Thymus (tissue), 11 donors: Measurements from ENCODE around the gene TCAP. TPM values are rescaled to one million over a fixed set of nuclear protein-coding genes. Genes with fewer than 3 reads are reported as not detected.

ENCODE experiments used
- DNase-seq, 9 donors: peaks; one replicate each; pipeline ENCODE4 v3.0.0-alpha.2; 2013; ENCODE audit warnings: low spot score in 9 of 9, low read depth in 6 of 9, missing footprints in 1 of 9
- H3K27ac ChIP-seq, 2 donors: one replicate each; pipeline ENCODE4 v1.5.1; 2013; ENCODE audit warnings: control low read depth in 1 of 2, low read depth in 1 of 2, low read length in 1 of 2, mild to moderate bottlenecking in 1 of 2, moderate library complexity in 1 of 2
- H3K27me3 ChIP-seq, 2 donors: one replicate each; pipeline ENCODE4 v1.5.1; 2013; ENCODE audit warnings: low read length in 1 of 2; ENCODE audit not compliant: control insufficient read depth in 2 of 2, insufficient read depth in 1 of 2
- H3K36me3 ChIP-seq, 2 donors: one replicate each; pipeline ENCODE4 v1.5.1; 2013; ENCODE audit warnings: low read length in 1 of 2, mild to moderate bottlenecking in 1 of 2, moderate library complexity in 1 of 2; ENCODE audit not compliant: control insufficient read depth in 2 of 2, insufficient read depth in 2 of 2
- H3K4me1 ChIP-seq, 2 donors: one replicate each; pipeline ENCODE4 v1.5.1; 2013; ENCODE audit warnings: low read length in 2 of 2; ENCODE audit not compliant: control insufficient read depth in 2 of 2, insufficient read depth in 2 of 2
- H3K4me3 ChIP-seq, 2 donors: one replicate each; pipeline ENCODE4 v1.5.1; 2013; ENCODE audit warnings: low read length in 2 of 2, control low read depth in 1 of 2, mild to moderate bottlenecking in 1 of 2
- H3K9me3 ChIP-seq, 2 donors: one replicate each; pipeline ENCODE4 v1.5.1; 2013; ENCODE audit warnings: low read length in 1 of 2, mild to moderate bottlenecking in 1 of 2; ENCODE audit not compliant: control insufficient read depth in 2 of 2, insufficient read depth in 1 of 2
- WGBS: extraction: QIAGEN DNeasy Blood & Tissue Kit; methylation state at CpG from one replicate; pipeline ENCODE4 v1.1.7; 2013; 5-methylcytosine and 5-hydroxymethylcytosine counted together
- polyA plus RNA-seq: library from polyadenylated mRNA; stranded (reverse); fragments of 200-250 nt; gene quantifications from one replicate; pipeline ENCODE4 v1.2.3, GENCODE V29; 2013
- total RNA-seq: library from RNA; stranded (reverse); fragments of 120-200 nt; gene quantifications from one replicate; pipeline ENCODE4 v1.2.4, GENCODE V29; 2013
- donor health status: healthy.

Gene TCAP
- total and polyA plus RNA-seq, 2 donors = 0.28 to 1.7 TPM

GRCh38 chr17:39653316-39653661, 11.9 kb upstream of the TCAP start:
- Histone ChIP-seq H3K9me3 (no peaks in the 10 kb centered on the region), H3K36me3 (peaks cover 24 to 40% of the 10 kb centered on the region in 2 donors), H3K27me3 (no peaks in the 10 kb centered on the region), H3K4me3 (no peak overlapping the region), H3K4me1 (peaks cover 3 to 9% of the 10 kb centered on the region in 2 donors), H3K27ac (no peak overlapping the region)
- 96% methylated on average over 12 of the region's 12 CpGs for WGBS
- DNase-seq = no peak

GRCh38 chr17:39653662-39654331, 11.4 kb upstream of the TCAP start:
- WGBS = 82% methylated on average over 14 of the region's 14 CpGs

GRCh38 chr17:39655105-39655504, 10.0 kb upstream of the TCAP start:
- Histone ChIP-seq H3K27ac (no peak overlapping the region), H3K27me3 (no peaks in the 10 kb centered on the region), H3K4me1 (peaks cover 15 to 27% of the 10 kb centered on the region in 2 donors), H3K9me3 (no peaks in the 10 kb centered on the region), H3K36me3 (peaks cover 32 to 46% of the 10 kb centered on the region in 2 donors), H3K4me3 (no peak overlapping the region)
- DNase-seq = no peak
- WGBS = 95% methylated on average over 2 of the region's 2 CpGs

More at GRCh38 chr17:39653662-39654331, 11.4 kb upstream of the TCAP start:
- peak in 5 of 9 donors; percentile 57 to 76 (median 64) for DNase-seq
- H3K4me1 ChIP-seq = peaks cover 5 to 14% of the 10 kb centered on the region in 2 donors
- no peaks in the 10 kb centered on the region for H3K9me3 ChIP-seq
- peaks cover 26 to 42% of the 10 kb centered on the region in 2 donors for H3K36me3 ChIP-seq
- H3K27me3 ChIP-seq = no peaks in the 10 kb centered on the region
- no peak overlapping the region for H3K4me3 ChIP-seq
- no peak overlapping the region for H3K27ac ChIP-seq

- no peak overlapping the region for H3K27ac ChIP-seq
- 79% methylated on average over 11 of the region's 11 CpGs for WGBS
- no peak overlapping the region for H3K4me3 ChIP-seq
- peaks cover 19 to 42% of the 10 kb centered on the region in 2 donors for H3K4me1 ChIP-seq
- DNase-seq = peak in 1 of 9 donors; percentile 33
- H3K27me3 ChIP-seq = no peaks in the 10 kb centered on the region
- peaks cover 64 to 72% of the 10 kb centered on the region in 2 donors for H3K36me3 ChIP-seq
- no peaks in the 10 kb centered on the region for H3K9me3 ChIP-seq
These were observed 6.8 kb upstream of the TCAP start for GRCh38 chr17:39658346-39658745.

GRCh38 chr17:39658760-39659159, 6.4 kb upstream of the TCAP start:
- H3K36me3 ChIP-seq = peaks cover 64 to 69% of the 10 kb centered on the region in 2 donors
- no peak overlapping the region for H3K4me3 ChIP-seq
- no peaks in the 10 kb centered on the region for H3K9me3 ChIP-seq
- no peaks in the 10 kb centered on the region for H3K27me3 ChIP-seq
- peak overlapping the region in 1 of 2 donors; percentile 48 for H3K27ac ChIP-seq
- DNase-seq = no peak
- H3K4me1 ChIP-seq = peaks cover 19 to 42% of the 10 kb centered on the region in 2 donors
- 92% methylated on average over 3 of the region's 3 CpGs for WGBS

GRCh38 chr17:39659279-39660010, 5.7 kb upstream of the TCAP start:
- no peaks in the 10 kb centered on the region for H3K27me3 ChIP-seq
- peak in 2 of 9 donors; percentile 40 to 71 for DNase-seq
- H3K4me1 ChIP-seq = peaks cover 19 to 38% of the 10 kb centered on the region in 2 donors
- peak overlapping the region; percentile 72 to 78 for H3K27ac ChIP-seq
- peaks cover 62 to 69% of the 10 kb centered on the region in 2 donors for H3K36me3 ChIP-seq
- no peaks in the 10 kb centered on the region for H3K9me3 ChIP-seq
- H3K4me3 ChIP-seq = no peak overlapping the region
- 55% methylated on average over 15 of the region's 15 CpGs for WGBS

- H3K27me3 ChIP-seq = peaks cover 0 to 5% of the 10 kb centered on the region in 2 donors
- no peak for DNase-seq
- WGBS = 83% methylated on average over 5 of the region's 5 CpGs
- peaks cover 57 to 69% of the 10 kb centered on the region in 2 donors for H3K36me3 ChIP-seq
- H3K4me3 ChIP-seq = no peak overlapping the region
- no peaks in the 10 kb centered on the region for H3K9me3 ChIP-seq
- peaks cover 19 to 38% of the 10 kb centered on the region in 2 donors for H3K4me1 ChIP-seq
- H3K27ac ChIP-seq = peak overlapping the region; percentile 72 to 78
These were observed 5.2 kb upstream of the TCAP start for GRCh38 chr17:39660011-39660360.

- Histone ChIP-seq H3K27me3 (peaks cover 4 to 12% of the 10 kb centered on the region in 2 donors), H3K36me3 (peaks cover 54 to 69% of the 10 kb centered on the region in 2 donors), H3K27ac (peak overlapping the region in 1 of 2 donors; percentile 78), H3K9me3 (no peaks in the 10 kb centered on the region), H3K4me1 (peaks cover 19 to 38% of the 10 kb centered on the region in 2 donors), H3K4me3 (no peak overlapping the region)
- 98% methylated on average over 35 of the region's 35 CpGs for WGBS
- no peak for DNase-seq
These were observed 4.5 kb upstream of the TCAP start for GRCh38 chr17:39660397-39661385.
